Measurements from ENCODE around the gene IL12B.
A peak's percentile ranks its signal among the peaks of the same experiment; 100 is the strongest.
"Not testable (repeated sequence)": the region's sequence is repeated elsewhere in the genome, so short reads cannot be mapped to it uniquely, and the experiment has no call there.

IL12B gene

GRCh38 chr5:159330131-159330800 lies at the start of gene IL12B:
IL12B (minus strand) TSS chr5:159330487; CDS start chr5:159326782, 3,705 bp downstream.
- DNase-seq, result no peak

DNA sequence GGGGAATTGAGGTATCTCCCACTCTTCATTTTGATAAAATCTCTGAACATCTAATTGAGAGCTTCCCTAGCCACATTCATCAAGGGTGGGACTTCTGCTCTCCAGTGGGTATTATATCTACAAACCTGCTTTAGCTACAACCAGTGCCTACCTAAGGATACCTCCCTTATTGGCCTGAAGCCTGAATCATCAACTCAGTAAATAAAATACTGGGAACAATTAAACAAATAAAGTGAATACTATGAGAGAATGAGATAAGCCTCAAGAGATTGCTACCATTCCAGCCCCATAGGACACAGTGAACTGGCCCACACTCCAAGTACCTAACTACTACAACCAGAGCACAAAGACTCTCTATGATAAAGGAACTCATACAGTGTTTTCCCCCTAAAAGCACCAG lies 47.4 kb upstream of the IL12B start:
- DNase-seq, result no peak

DNA sequence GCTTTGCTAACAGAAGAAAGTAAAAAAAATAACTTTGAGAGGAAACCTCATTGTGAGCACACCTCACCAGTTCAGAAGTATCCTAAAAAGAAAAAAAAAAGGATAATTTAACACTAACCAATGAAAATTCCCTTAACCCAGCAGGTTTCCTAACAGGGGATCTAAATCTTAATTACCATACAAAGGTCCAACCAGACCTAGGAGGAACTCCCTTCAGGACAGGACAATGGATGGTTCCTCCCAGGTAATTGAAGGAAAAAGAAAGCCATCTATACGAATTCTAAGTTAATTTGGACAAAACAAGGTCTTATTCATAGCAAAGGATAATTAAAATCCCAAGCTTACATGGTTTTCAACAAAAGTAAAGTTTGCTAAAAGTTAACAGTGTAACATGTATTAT lies 37.6 kb upstream of the IL12B start:
- not testable (repeated sequence) for DNase-seq

- DNase-seq, result not testable (repeated sequence)
Observed at GRCh38 chr5:159366776-159367175, 36.5 kb upstream of the IL12B start.

DNA sequence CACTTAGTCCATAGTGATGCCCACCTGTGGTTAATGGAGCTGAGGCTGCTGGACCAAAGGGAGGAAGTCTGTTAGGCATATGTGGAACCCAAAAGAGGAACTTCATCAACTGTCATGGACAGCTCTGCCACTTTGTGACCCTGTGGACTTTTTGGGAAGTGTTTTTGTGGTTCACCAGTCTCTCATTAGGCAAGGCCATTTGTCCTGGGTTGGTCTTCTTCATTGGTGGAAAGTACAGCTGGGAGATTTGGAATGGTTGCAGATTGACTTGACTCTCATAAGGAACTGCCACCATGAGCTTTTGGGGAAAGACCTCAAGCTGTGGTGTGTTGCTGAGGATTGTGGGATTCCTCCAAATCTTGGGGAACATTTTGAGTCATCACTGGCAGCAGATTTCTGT lies 31.9 kb upstream of the IL12B start:
- DNase-seq, result peak; percentile 58

- not testable (repeated sequence) for DNase-seq
Observed at GRCh38 chr5:159359871-159360270, 29.6 kb upstream of the IL12B start.

DNA sequence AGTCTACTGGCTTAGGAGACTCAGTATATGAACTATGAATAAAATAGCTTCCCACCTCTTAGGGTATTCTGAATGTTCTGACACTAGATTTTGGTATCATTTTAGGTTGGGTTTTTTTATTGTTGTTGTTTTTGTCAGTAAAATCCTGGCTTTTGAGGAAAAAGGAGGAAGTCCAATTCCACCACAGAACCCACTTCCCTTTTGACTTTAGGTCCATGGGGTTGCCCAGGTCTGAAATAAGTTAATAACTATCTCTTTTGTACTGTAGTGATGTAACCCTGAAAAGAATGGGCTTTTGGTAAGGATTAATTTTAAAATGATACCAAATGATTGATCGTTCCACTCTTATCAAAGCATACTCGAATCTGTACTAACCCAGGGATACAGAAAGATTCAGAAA lies 29.1 kb upstream of the IL12B start:
- peak; percentile 42 for DNase-seq

DNA sequence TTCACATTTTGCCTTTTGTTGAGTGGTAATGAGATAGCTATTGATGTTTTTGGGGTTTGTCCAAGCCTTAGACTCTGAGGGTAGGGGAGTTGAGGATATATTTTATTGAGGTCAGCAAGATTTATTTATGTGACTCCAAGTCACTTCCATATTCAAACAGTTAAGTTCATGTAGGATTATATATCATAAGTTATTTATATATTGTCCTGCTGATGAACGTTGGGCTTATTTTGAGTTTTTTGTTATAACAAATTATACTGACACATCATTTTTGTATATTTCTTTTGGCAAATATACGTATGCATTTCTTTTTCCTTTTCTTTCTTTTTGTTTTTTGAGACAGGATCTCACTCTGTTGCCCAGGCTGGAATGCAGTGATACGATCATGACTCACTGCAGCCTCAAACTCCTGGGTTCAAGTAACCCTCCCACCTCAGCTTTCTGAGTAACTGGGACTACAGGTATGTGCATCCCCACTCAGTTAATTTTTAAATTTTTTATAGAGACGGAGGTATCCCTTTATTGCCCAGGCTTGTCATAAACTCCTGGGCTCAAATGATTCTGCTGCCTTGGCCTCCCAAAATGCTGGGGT lies 23.5 kb upstream of the IL12B start:
- no peak for DNase-seq

DNA sequence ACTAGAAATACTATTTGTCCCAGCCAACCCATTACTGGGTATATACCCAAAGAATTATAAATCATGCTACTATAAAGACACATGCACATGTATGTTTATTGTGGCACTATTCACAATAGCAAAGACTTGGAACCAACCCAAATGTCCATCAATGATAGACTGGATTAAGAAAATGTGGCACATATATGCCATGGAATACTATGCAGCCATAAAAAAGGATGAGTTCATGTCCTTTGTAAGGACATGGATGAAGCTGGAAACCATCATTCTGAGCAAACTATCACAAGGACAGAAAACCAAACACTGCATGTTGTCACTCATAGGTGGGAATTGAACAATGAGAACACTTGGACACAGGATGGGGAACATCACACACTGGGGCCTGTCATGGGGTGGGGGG lies 20.4 kb upstream of the IL12B start:
- DNase-seq, result not testable (repeated sequence)

- not testable (repeated sequence) for DNase-seq
Observed at GRCh38 chr5:159350216-159350615, 19.9 kb upstream of the IL12B start.

DNA sequence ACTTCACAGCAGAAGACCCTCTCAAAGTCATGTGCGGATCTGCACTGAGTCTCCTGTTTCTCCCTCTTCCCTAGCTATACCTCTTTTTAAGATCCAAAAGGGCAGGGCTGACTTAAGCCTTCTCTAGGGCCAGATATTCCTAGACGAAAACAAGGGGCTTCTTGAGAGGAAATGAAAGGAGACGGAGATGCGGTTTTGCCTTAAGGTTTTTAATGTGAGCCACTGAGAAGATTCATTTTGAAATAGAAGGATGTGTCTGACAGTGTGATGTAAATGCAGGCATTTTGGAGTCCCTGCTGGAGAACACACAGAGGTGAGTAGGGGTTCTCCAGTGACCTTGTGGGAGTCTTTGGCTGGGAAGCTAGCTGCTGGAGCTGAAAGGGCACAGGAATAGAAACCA lies 15.6 kb upstream of the IL12B start:
- no peak for DNase-seq

- peak; percentile 20 for DNase-seq
Observed at GRCh38 chr5:159345336-159345735, 15.0 kb upstream of the IL12B start.

GRCh38 chr5:159343295-159344094 lies 13.2 kb upstream of the IL12B start:
- DNase-seq, result peak; percentile 26

DNA sequence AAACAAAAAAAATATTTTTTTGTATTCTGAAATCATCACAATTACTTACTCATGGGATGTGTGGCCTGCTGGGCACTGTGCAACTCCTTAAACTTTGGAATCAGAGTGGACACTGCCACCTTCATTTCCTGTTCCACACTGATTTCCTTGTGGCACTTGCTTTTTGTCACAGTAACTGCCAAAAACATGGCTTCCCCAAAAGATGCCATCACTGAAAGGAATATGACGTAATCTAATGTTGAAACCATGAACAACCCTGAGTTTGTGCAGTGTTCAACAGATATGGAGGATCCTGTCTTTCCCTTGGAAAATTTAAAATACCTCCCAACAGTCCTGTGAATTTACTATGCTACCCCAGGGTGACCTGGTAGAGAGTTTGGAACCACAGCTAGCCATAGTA lies 12.6 kb upstream of the IL12B start:
- peak; percentile 20 for DNase-seq

- DNase-seq, result peak; percentile 98
Observed at GRCh38 chr5:159341906-159342310, 11.6 kb upstream of the IL12B start.

- DNase-seq, result no peak
Observed at GRCh38 chr5:159341145-159341544, 10.9 kb upstream of the IL12B start.

GRCh38 chr5:159340511-159340910 lies 10.2 kb upstream of the IL12B start:
- no peak for DNase-seq

- DNase-seq, result no peak
Observed at GRCh38 chr5:159339460-159339859, 9.2 kb upstream of the IL12B start.

DNA sequence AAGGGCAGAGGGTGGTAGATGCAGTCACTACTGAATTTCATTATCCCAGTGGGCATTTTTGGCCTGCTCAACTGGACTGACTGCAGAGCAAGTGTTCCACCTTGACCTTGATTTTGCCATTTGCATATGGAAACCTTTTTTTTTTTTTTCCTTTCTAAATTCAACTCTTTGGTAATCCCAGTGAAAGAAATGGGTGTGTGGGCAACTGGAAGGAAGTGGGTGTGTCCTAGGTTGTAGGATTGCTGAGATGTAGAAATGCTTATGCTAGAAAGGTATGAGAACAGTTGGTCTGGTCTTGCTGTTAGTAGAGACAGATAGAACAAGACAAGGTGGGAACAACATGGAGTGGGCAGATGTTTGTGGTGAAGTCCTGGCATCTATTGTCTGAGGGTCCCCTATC lies 7.8 kb upstream of the IL12B start:
- no peak for DNase-seq

DNA sequence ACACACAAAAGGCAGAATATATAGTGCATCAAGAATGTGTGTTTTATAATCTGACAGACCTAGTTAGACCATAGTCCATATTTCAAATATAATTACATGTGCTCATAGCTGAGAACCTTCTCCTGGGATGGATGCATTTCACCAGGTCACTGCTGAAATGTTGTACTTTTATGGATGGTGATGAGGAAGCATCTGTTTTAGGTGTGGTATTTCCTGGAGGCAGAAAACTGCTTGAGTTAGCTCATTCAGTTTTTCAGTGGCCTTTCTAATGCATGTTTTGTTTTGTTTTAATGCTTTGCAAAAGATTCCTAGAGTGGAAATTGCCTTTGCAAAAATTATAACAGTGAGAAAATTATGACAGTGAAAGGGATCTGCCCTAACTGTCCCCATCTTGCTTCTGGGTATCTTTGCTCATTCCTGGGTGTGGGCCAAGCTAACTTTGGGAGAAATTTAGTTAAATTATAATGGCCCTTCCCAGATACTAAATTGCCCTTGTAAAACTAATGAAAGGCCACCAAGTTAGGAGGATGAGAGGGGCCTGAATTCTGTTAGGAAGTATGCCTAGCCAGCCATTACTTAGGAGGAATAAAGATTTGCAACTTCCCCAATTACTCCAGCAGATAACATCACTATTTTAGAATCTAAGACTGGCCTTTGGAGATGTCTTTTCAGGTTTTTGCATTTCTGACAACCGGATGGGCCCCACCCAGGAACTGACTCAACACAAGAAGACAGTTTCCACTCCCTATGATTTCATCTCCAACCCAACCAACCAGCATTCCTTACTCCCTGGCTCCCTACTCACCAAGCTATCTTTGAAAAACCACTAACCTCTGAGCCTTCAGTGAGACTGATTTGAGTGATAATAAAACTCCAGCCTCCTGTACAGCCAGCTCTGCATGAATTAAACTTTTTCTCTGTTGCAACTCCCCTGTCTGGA lies 7.0 kb upstream of the IL12B start:
- DNase-seq, result peak; percentile 69

DNA sequence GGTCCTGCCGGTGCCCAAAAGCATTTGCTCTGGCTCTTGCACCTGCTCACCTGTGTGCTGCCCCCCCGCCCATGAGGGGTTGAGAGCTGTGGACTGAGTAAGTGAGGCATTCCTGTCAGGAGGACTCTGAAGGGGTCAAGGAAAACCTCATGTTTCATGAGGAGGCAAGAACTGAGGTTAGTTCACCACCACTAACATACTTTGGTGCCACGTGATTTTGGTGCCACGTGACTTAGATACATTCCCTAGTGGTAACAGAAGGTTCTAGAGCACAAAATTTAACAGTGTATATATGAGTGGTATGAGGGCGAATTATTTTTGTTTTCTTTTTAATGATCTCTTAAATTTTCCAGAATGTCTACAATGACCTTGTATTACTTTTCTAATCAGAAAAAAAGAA lies 6.3 kb upstream of the IL12B start:
- DNase-seq, result no peak

DNA sequence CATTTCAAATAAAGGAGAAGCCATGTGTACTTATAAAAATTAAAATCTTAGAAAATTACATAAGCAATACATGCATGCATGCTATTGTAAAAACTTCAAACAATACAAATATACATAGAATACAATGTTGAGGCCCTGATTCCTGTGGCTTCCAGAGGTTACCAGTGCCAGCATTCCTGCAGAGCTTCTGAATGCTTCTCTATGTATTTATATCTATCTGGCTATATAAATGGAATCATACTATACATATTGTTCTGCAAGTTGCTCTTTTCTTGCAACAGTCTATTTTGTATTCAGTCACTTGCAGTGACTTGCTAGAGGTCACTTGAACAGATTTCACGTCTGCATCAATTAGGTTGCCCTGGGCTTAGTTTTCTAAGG lies 3.2 kb upstream of the IL12B start:
- no peak for DNase-seq

All from hematopoietic multipotent progenitor cell treated with erythropoietin and hydrocortisone succinate and interleukin-3 and kit ligand, for 6 days (in vitro differentiated cells).